NCI-H460 (cell line): ENCODE data around the gene GYPB. TPM values are rescaled to one million over a fixed set of nuclear protein-coding genes. Genes with fewer than 3 reads are reported as not detected.
"Not testable (repeated sequence)": the region's sequence is repeated elsewhere in the genome, so short reads cannot be mapped to it uniquely, and the experiment has no call there.

Experiments
- DNase-seq: peaks from one replicate; pipeline ENCODE4 v3.0.0-alpha.2; 2016; ENCODE audit warnings: low read depth; ENCODE audit errors: extremely low read depth
- polyA plus RNA-seq: library from polyadenylated mRNA; depleted of rRNA; stranded (reverse); fragments of >200 nt; gene quantifications from 2 replicates; pipeline ENCODE4 v1.2.3, GENCODE V29; 2014; cell fraction: nucleus; rRNA removed
- total RNA-seq: library from RNA; depleted of rRNA; stranded (reverse); fragments of >200 nt; shearing (Covaris generic); gene quantifications from 2 replicates; pipeline ENCODE4 v1.2.3, GENCODE V29; 2014; rRNA removed

GYPB gene
- total RNA-seq: not detected in 2 replicates
- not detected in 2 replicates for polyA plus RNA-seq

GRCh38 chr4:144019277-144019676, at the start of gene GYPB:
GYPB (minus strand) TSS chr4:144019380; CDS start chr4:144019287, 93 bp downstream.
- DNase-seq: not testable (repeated sequence)

- not testable (repeated sequence) for DNase-seq
Observed at GRCh38 chr4:144061556-144061955, 42.4 kb upstream of the GYPB start.

GRCh38 chr4:144060234-144060859, 41.2 kb upstream of the GYPB start:
- not testable (repeated sequence) for DNase-seq

- DNase-seq: no peak
Observed at GRCh38 chr4:144056800-144057199, 37.6 kb upstream of the GYPB start.

- not testable (repeated sequence) for DNase-seq
Observed at GRCh38 chr4:144055336-144055735, 36.2 kb upstream of the GYPB start.

DNA sequence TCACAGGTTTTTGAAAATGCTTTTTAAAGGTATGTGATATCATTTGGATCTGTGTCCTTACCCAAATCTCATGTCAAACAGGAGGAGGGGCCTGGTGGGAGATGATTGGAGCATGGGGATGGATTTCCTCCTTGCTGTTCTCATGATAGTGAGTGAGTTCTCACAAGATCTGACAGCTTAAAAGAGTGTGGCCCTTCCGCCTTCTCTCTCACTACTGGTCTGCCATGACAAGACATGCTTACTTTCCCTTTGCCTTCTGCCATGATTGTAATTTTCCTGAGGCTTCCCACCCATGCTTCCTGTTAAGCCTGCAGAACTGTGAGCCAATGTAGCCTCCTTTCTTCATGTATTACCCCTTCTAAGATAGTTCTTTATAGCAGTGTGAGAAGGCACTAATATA, 32.3 kb upstream of the GYPB start:
- not testable (repeated sequence) for DNase-seq

DNA sequence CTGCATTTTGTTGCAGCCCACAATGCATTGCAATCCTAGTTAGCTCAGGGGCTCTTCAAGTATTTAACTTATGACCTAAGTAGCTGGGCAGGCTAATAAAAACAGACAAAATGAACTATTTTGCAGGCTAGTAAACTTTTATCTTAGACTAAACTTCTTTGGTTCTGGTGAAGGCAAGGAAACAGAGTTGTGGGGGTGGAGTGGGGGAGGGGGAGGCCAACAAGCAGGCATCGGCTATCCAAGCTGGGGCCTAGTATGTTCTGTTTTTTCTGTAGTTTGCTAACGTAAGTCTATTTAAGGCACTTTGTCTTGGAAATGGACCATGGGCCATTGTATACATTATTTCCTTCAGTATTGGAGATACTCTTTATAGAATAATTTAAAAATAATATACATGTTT, 31.5 kb upstream of the GYPB start:
- not testable (repeated sequence) for DNase-seq

DNA sequence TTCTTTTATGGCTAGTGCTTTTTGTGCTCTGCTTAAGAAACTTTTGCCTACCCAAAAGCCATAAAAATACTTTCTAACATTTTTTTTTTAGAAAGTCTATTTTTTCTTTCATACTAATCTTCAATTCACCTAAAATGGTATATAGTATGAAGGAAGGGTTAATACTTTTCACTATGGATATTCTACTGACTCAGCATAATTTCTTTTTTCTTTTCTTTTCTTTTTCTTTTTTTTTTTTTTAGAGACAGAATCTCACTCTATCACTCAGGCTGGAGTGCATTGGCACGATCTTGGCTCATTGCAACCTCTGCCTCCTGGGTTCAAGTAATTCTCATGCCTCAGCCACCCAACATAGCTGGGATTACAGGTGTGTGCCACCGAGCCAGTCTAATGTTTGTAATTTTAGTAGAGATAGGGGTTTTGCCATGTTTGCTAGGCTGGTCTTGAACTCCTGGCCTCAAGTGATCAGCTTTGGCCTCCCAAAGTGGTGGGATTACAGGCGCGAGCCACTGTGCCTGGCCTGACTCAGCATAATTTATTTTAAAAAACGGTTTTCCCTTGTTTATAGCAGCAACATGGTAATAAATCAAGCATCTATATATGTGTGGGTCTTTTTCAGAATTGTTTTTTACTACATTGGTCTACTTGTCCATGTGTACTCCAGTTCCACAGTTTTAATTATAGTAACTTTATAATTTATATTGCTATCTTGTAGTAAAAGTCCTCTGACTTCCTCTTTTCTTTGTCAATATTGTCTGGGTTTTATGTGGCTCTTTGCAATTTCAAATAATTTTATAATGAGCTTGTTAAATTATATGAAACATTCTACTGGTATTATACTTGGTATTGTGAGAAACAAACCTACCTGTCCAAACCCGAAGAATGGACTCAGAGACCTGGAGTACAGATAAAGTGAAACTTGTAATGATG, 30.6 kb upstream of the GYPB start:
- not testable (repeated sequence) for DNase-seq

GRCh38 chr4:144044936-144045335, 25.8 kb upstream of the GYPB start:
- not testable (repeated sequence) for DNase-seq

DNA sequence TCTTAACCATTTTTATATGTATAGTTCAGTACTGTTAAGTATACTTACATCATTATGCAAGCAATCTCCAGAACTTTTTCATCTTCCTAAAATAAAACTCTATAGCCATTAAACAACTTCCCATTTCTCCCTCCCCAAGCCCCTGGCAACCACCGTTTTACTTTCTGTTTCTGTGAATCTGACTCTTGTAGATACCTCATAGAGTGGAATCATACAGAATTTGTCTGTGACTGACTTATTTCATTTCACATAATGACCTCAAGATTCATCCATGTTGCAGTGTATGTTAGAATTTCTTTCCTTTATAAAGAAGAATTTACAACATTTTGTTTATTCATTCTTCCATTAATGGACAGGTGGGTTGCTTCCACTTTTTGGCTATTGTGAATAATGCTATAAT, 13.4 kb upstream of the GYPB start:
- DNase-seq: not testable (repeated sequence)

DNA sequence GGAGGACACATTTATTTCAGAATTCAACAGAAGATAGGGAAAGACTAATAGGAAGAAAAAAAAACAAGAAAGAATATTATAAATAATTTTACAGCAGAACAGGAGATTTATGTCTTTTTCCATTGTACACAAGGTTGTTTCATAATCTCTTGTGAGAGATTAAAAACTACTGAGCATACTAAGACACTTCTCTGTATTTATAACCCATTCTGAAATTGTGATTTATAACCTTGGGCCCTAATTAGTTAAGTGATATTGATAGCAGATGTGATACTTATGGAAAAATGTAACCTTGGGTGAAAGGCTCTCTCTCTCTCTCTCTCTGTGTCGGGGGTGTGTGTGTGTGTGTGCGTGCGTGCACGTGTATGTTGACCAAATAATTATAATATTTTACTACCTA, 12.7 kb upstream of the GYPB start:
- not testable (repeated sequence) for DNase-seq

DNA sequence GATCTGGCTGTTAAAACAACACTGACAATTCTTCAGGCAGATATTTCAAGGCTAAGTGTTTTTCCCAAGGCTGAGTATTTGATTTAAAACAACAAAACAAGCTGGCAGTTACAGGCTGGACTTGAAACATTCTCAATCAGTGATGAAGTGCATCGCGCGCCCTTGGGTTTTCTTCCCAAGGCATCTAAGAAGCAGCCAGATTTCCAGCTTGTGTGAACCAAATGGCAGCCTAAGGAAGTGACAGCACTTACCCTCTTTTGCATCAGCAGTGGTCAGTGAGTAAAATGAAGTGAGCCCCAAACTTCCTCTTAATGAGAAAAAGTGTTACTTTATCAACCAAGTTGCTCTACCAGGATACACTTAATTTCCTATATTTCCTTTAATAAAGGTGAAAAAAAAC, 12.2 kb upstream of the GYPB start:
- not testable (repeated sequence) for DNase-seq

DNA sequence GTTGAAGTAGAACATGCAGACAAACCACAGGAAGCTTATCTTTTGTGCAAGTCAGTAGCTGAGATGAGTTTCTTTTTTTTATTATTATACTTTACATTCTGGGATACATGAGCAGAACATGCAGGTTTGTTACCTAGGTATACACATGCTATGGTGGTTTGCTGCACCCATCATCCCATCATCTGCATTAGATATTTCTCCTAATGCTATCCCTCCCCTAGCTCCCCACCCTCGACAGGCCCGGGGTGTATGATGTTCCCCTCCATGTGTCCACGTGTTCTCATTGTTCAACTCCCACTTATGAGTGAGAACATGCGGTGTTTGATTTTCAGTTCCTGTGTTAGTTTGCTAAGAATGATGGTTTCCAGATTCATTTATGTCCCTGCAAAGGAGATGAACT, 11.5 kb upstream of the GYPB start:
- not testable (repeated sequence) for DNase-seq

- DNase-seq: not testable (repeated sequence)
Observed at GRCh38 chr4:144026682-144027081, 7.5 kb upstream of the GYPB start.

DNA sequence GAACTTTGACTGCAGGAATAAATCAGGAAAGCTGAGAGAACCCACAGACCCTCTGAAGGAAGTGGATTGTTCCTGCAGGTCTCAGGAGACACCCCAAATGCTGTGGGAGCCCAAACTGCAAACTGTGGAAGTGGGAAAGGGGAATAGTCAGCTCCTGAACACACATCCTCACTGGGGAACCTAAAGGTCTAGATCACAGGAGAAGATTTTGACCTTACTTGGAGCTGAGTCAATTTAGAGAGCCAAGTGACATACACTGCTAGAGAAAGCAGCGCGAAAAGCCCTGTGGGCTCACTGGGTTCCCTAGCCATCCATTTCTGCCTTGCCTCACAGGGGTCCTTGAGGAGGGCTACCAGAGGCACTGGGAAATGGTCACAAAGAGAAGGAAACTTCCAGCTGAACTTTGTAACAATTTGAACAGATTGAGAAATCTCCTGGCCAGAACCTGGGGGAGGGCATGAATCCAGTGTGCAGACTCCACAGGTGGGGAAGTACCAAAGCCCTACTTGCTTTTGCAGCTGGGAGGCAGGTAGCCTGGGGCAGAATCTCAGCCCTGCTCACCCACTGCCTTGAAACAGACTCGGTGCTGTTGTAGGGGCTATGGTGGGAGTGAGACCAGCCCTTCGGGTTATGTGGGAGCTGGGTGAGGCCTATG, 5.3 kb upstream of the GYPB start:
- not testable (repeated sequence) for DNase-seq

DNA sequence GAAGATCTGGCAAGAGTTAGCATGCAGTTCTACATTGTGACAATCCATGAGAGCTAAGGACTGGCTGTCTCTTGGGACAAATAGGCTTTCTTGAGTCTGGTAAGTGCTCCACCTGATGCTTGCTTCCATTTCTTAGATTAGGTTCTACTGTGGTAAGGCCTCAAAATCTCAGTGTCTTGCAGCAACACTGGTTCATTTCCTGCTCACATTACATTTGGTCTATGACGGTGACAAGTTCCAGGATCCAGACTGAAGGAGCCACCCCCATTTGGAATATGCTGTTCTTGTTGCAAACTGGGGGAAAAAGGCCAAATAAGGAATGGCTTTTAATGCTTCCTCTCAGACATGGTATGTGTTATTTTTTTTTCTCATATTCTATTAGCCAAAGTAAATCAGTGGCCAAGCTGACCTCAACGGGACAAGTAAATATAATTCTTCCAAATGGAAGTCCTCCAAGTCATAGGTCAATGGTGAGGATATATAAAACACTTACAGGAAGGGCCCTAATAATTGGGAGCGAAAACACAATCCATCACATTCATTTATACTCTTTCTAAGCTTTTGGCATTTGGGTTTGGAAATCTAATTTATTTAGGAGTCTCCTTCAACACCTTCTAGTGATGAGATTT, 3.7 kb upstream of the GYPB start:
- not testable (repeated sequence) for DNase-seq

DNA sequence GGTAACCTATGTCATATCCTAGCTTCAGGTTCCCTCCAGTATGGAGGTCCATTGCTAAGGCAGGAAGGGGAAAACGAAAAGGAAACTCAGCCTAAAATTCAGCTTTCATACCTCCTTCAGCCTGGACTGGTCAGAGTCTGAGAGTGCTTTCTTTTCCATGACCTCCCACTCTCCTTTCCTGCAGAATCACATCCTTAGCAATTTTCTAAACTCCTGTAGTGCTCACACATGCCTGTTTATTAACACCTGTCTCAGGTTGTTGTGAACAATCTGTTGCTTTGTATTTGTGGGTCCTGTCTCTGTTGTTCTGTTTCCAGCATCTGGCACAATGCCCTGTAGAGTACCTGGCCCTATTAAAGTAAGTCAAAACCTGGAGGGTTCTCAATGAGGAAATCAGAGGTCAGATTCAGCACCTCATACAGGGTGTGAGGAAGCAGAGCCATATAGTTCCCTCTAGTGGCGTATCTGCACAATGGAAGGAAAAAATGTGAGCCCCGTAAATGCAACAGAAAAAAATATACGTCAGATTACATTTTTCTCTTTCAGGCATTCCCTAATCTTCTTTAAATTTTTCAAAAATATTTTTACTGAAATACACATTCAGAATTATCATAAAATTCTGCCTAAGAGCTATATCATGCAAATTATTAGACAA, 2.3 kb upstream of the GYPB start:
- DNase-seq: peak; percentile 21

GRCh38 chr4:144018223-144019000, 768 bp downstream of the GYPB start:
- not testable (repeated sequence) for DNase-seq

DNA sequence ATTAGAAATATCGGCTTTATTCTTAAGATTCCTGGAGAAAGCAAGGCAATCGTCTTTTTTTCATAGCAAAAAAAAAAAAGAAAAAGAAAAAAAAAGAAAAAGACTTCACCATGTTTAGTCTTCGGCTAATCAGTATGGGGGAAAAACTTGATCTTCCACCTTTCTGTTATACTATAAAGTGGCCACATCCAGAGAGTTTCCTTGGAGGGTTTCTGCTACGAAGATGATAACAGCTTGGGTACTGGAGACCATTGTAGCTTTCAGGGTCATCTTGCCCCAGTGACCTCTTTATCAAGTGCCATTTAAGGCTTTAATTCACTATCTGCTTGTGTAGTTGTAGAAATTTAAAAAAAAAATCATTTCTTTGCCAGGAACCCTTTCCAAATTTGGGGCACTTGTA, 1.9 kb downstream of the GYPB start:
- not testable (repeated sequence) for DNase-seq
